Chondrocyte (in vitro differentiated cells): ENCODE measurements around the gene ITGB3. TPM values are rescaled to one million over a fixed set of nuclear protein-coding genes. Genes with fewer than 3 reads are reported as not detected.

Experiments used
- DNase-seq: peaks from one replicate; pipeline ENCODE4 v3.0.0; 2021; ENCODE audit warnings: mixed read lengths, low spot score
- H3K27ac Mint-ChIP-seq: one replicate; pipeline ENCODE4 v1.8.0; 2021; ENCODE audit warnings: mild to moderate bottlenecking, moderate library complexity, mixed read lengths; ENCODE audit not compliant: unreplicated experiment
- H3K27me3 Mint-ChIP-seq: 2 replicates; pipeline ENCODE4 v1.8.0; 2021; ENCODE audit warnings: low read depth, mixed read lengths
- H3K36me3 Mint-ChIP-seq: 2 replicates; pipeline ENCODE4 v1.8.0; 2021; ENCODE audit warnings: low read depth, mixed read lengths
- H3K4me1 Mint-ChIP-seq: 2 replicates; pipeline ENCODE4 v1.8.0; 2021; ENCODE audit warnings: low read depth, mild to moderate bottlenecking, mixed read lengths
- H3K4me3 Mint-ChIP-seq: one replicate; pipeline ENCODE4 v1.8.0; 2021; ENCODE audit warnings: mild to moderate bottlenecking, moderate library complexity, mixed read lengths; ENCODE audit not compliant: unreplicated experiment
- H3K9me3 Mint-ChIP-seq: 2 replicates; pipeline ENCODE4 v1.8.0; 2021; ENCODE audit warnings: low read depth, mixed read lengths
- total RNA-seq: library from RNA; stranded (reverse); gene quantifications from 3 replicates; pipeline ENCODE4 v1.2.1, GENCODE V29; 2021
- TF ChIP-seq, protein P1 (sequence below): fragments of 200-600 bp; sonication (generic); IDR thresholded peaks from 2 replicates; pipeline ENCODE4 v1.5.0; 2021; ENCODE audit warnings: antibody characterized with exemption, mild to moderate bottlenecking, moderate library complexity

ITGB3 gene
- total RNA-seq, 1 donor from 2014 or later, result 10.5 TPM

DNA sequence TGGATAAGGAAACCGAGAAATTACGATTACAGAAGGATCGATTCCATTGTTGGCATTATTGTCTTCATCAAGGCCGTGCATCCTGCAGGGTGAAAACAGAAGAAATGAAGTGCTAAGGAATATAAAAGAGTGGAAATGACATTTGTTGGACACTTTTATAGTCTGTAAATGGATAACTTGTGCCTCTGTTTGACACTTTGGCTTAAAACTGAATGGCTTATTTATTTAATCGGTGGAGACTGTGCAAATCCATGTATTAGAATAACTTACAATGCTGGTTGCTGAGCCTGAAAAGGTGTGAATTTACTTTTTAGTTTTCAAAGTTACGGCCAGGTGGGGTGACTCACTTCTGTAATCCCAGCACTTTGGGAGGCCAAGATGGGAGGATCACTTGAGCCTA is 31.4 kb downstream of the ITGB3 start:
- H3K9me3 Mint-ChIP-seq, result no peaks in the 10 kb centered on the region
- peaks cover 6% of the 10 kb centered on the region for H3K36me3 Mint-ChIP-seq
- no peak for DNase-seq
- no peak overlapping the region for H3K27ac Mint-ChIP-seq
- H3K4me3 Mint-ChIP-seq, result no peak overlapping the region
- TF ChIP-seq, protein P1, sequence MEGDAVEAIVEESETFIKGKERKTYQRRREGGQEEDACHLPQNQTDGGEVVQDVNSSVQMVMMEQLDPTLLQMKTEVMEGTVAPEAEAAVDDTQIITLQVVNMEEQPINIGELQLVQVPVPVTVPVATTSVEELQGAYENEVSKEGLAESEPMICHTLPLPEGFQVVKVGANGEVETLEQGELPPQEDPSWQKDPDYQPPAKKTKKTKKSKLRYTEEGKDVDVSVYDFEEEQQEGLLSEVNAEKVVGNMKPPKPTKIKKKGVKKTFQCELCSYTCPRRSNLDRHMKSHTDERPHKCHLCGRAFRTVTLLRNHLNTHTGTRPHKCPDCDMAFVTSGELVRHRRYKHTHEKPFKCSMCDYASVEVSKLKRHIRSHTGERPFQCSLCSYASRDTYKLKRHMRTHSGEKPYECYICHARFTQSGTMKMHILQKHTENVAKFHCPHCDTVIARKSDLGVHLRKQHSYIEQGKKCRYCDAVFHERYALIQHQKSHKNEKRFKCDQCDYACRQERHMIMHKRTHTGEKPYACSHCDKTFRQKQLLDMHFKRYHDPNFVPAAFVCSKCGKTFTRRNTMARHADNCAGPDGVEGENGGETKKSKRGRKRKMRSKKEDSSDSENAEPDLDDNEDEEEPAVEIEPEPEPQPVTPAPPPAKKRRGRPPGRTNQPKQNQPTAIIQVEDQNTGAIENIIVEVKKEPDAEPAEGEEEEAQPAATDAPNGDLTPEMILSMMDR, result no peak
- no peaks in the 10 kb centered on the region for H3K27me3 Mint-ChIP-seq
- peaks cover 27% of the 10 kb centered on the region for H3K4me1 Mint-ChIP-seq

GRCh38 chr17:47286198-47286914 is 32.7 kb downstream of the ITGB3 start:
- Mint-ChIP-seq H3K36me3 (peaks cover 9% of the 10 kb centered on the region), H3K4me1 (peaks cover 20% of the 10 kb centered on the region), H3K27me3 (no peaks in the 10 kb centered on the region)

DNA sequence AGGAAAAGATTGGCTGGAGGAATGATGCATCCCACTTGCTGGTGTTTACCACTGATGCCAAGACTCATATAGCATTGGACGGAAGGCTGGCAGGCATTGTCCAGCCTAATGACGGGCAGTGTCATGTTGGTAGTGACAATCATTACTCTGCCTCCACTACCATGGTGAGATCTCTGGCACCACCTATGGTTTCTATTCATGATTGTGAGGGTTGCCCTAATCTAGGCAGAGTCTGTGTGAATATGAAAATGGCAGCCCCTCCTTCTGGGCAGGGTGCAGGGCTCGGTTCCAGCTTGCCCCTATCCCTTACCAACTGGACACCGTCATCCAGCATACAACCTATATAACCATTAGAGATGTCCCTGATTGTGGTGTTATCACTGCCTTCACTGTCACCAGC is 33.4 kb downstream of the ITGB3 start:
- Mint-ChIP-seq H3K36me3 (peaks cover 9% of the 10 kb centered on the region), H3K27ac (no peak overlapping the region)
- TF ChIP-seq, protein P1, result no peak

More at GRCh38 chr17:47286198-47286914, 32.7 kb downstream of the ITGB3 start:
- Mint-ChIP-seq H3K9me3 (no peaks in the 10 kb centered on the region), H3K4me3 (no peak overlapping the region), H3K27ac (no peak overlapping the region)
- TF ChIP-seq, protein P1, result no peak
- DNase-seq, result no peak

GRCh38 chr17:47287639-47288038 is 34.0 kb downstream of the ITGB3 start:
- no peaks in the 10 kb centered on the region for H3K9me3 Mint-ChIP-seq
- H3K4me1 Mint-ChIP-seq, result peaks cover 20% of the 10 kb centered on the region
- peaks cover 9% of the 10 kb centered on the region for H3K36me3 Mint-ChIP-seq
- H3K27me3 Mint-ChIP-seq, result no peaks in the 10 kb centered on the region
- H3K27ac Mint-ChIP-seq, result no peak overlapping the region
- H3K4me3 Mint-ChIP-seq, result no peak overlapping the region
- TF ChIP-seq, protein P1, result no peak
- DNase-seq, result no peak

More for the DNA sequence above, 33.4 kb downstream of the ITGB3 start:
- no peak overlapping the region for H3K4me3 Mint-ChIP-seq
- peaks cover 20% of the 10 kb centered on the region for H3K4me1 Mint-ChIP-seq
- no peaks in the 10 kb centered on the region for H3K27me3 Mint-ChIP-seq
- no peaks in the 10 kb centered on the region for H3K9me3 Mint-ChIP-seq
- no peak for DNase-seq

GRCh38 chr17:47288531-47289116 is 35.0 kb downstream of the ITGB3 start:
- Mint-ChIP-seq H3K27ac (no peak overlapping the region), H3K36me3 (peaks cover 9% of the 10 kb centered on the region), H3K27me3 (no peaks in the 10 kb centered on the region), H3K4me3 (no peak overlapping the region), H3K4me1 (peaks cover 24% of the 10 kb centered on the region), H3K9me3 (no peaks in the 10 kb centered on the region)
- TF ChIP-seq, protein P1, result no peak
- DNase-seq, result no peak
